Activated CD8-positive, alpha-beta T cell treated with anti-CD3 and anti-CD28 coated beads for 36 hours (primary cell): ENCODE measurements around the gene FAM9B. TPM values are rescaled to one million over a fixed set of nuclear protein-coding genes. Genes with fewer than 3 reads are reported as not detected.
A peak's percentile ranks its signal among the peaks of the same experiment; 100 is the strongest.
"Not testable (repeated sequence)": the region's sequence is repeated elsewhere in the genome, so short reads cannot be mapped to it uniquely, and the experiment has no call there.

Source experiments
- ATAC-seq: fragments of 200-7000 bp; cut with Tn5 transposase; one replicate; pipeline ENCODE4 v1.10.0; 2021; ENCODE audit warnings: mild to moderate bottlenecking, moderate library complexity
- CTCF ChIA-PET: fragments of 350-600 bp; sonication (Branson Sonifier 250); formaldehyde crosslinking; loops from one replicate; lab custom pipeline; 2021; ENCODE audit warnings: antibody characterized with exemption; lab: Charles Lee
- POLR2A ChIA-PET: fragments of 350-600 bp; sonication (Branson Sonifier 250); formaldehyde crosslinking; loops from one replicate; lab custom pipeline; 2021; ENCODE audit warnings: antibody characterized with exemption; lab: Charles Lee
- DNase-seq: peaks from one replicate; pipeline ENCODE4 v3.0.0-alpha.2; 2020
- H3K27ac Mint-ChIP-seq: one replicate; pipeline ENCODE4 v1.8.0; 2021; ENCODE audit warnings: mild to moderate bottlenecking, mixed read lengths
- H3K27me3 Mint-ChIP-seq: one replicate; pipeline ENCODE4 v1.8.0; 2021; ENCODE audit warnings: mixed read lengths
- H3K36me3 Mint-ChIP-seq: one replicate; pipeline ENCODE4 v1.8.0; 2021; ENCODE audit warnings: low read depth, mixed read lengths
- H3K4me1 Mint-ChIP-seq: one replicate; pipeline ENCODE4 v1.8.0; 2021; ENCODE audit warnings: low read depth, mixed read lengths
- H3K4me3 Mint-ChIP-seq: one replicate; pipeline ENCODE4 v1.8.0; 2021; ENCODE audit warnings: mild to moderate bottlenecking, moderate library complexity, mixed read lengths
- H3K9me3 Mint-ChIP-seq: one replicate; pipeline ENCODE4 v1.8.0; 2021; ENCODE audit warnings: mixed read lengths
- intact Hi-C: fragments of 100-400 bp; cut with micrococcal nuclease; formaldehyde crosslinking; loops from one replicate; pipeline ENCODE4 v1.10.0; 2022
- total RNA-seq, 2 experiments: library from RNA; stranded (reverse); gene quantifications; one replicate each; pipeline ENCODE4 v1.2.3, GENCODE V29; 2021
- TF ChIP-seq, protein P1 (sequence below): fragments of 200-600 bp; IDR thresholded peaks from one replicate; pipeline ENCODE4 v1.8.0; 2022; ENCODE audit warnings: antibody characterized with exemption, mild to moderate bottlenecking

The FAM9B gene
- total RNA-seq, 2 experiments from 2014 or later = not detected

DNA sequence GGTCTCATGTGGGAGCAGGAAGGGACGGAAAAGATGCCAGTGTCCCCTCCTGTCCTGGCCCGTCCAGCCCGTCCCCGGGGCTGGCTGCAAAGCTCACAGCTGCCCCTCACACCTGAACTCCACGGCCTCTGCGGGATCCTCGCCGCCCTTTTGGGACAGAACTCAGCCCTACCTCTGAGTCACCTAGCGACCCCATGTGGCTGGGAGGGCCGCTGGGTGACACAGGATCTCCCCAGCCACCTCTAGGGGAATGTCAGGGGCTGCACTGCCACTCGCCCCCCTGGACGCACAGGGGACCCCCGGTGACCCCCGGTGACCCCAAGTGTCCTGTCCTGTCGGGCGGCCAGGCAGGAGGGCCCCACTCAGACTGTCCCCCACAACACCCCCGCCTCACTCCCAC, 748 bp downstream of the FAM9B start:
- Mint-ChIP-seq H3K4me1 (peaks cover 4% of the 10 kb centered on the region), H3K36me3 (no peaks in the 10 kb centered on the region), H3K9me3 (no peaks in the 10 kb centered on the region), H3K27ac (no peak overlapping the region), H3K4me3 (no peak overlapping the region), H3K27me3 (no peaks in the 10 kb centered on the region)
- no peak for DNase-seq
- intact Hi-C loops = no loop called here
- ChIA-PET CTCF (no interaction called here), POLR2A (no interaction called here)
- ATAC-seq = no peak
- TF ChIP-seq, protein P1, sequence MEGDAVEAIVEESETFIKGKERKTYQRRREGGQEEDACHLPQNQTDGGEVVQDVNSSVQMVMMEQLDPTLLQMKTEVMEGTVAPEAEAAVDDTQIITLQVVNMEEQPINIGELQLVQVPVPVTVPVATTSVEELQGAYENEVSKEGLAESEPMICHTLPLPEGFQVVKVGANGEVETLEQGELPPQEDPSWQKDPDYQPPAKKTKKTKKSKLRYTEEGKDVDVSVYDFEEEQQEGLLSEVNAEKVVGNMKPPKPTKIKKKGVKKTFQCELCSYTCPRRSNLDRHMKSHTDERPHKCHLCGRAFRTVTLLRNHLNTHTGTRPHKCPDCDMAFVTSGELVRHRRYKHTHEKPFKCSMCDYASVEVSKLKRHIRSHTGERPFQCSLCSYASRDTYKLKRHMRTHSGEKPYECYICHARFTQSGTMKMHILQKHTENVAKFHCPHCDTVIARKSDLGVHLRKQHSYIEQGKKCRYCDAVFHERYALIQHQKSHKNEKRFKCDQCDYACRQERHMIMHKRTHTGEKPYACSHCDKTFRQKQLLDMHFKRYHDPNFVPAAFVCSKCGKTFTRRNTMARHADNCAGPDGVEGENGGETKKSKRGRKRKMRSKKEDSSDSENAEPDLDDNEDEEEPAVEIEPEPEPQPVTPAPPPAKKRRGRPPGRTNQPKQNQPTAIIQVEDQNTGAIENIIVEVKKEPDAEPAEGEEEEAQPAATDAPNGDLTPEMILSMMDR = no peak

DNA sequence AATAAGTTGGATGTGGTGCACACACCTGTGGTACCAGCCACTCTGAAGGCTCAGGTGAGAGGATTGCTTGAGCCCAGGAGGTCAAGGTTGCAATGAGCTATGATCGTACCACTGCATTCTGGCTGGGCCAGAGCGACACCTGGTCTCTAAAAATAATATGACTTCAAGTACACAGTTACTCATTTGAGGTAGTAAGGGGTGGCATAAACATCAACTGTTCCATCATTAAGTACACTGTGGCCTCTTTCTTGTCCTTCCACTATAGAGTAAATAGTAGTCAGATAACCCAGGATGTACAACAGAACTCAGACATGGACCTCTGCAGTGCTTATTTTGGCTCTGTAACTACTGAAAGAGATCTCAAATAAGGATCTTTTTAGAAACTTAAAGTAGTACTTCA, 10.6 kb downstream of the FAM9B start:
- intact Hi-C loops = no loop called here
- DNase-seq (no peak), ATAC-seq (peak; percentile 30)
- Mint-ChIP-seq H3K27me3 (no peaks in the 10 kb centered on the region), H3K36me3 (no peaks in the 10 kb centered on the region), H3K27ac (no peak overlapping the region), H3K9me3 (no peaks in the 10 kb centered on the region), H3K4me1 (no peaks in the 10 kb centered on the region), H3K4me3 (no peak overlapping the region)
- ChIA-PET CTCF (no interaction called here), POLR2A (no interaction called here)
- TF ChIP-seq, protein P1 = no peak

DNA sequence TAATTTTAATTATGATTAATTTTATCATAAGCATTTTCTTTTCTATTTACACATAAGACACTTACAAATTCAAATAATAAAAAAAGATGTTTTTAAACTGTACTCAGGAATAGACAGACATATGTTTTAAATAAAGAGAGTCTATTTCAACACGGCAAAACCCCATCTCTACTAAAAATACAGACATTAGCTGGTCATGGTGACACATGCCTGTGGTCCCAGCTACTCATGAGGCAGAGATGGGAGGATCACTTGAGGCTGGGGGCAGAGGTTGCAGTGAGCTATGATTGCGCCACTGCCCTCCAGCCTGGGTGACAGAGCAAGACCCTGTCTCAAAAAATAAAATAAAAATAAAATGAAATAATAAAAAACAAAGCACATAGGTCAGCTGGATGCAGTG, 14.8 kb downstream of the FAM9B start:
- Mint-ChIP-seq H3K36me3 (no peaks in the 10 kb centered on the region), H3K27ac (no peak overlapping the region), H3K27me3 (no peaks in the 10 kb centered on the region), H3K4me1 (no peaks in the 10 kb centered on the region), H3K9me3 (no peaks in the 10 kb centered on the region), H3K4me3 (no peak overlapping the region)
- DNase-seq = no peak
- POLR2A ChIA-PET = no interaction called here
- TF ChIP-seq, protein P1 = no peak
- CTCF ChIA-PET = no interaction called here
- no peak for ATAC-seq
- intact Hi-C loops = no loop called here

DNA sequence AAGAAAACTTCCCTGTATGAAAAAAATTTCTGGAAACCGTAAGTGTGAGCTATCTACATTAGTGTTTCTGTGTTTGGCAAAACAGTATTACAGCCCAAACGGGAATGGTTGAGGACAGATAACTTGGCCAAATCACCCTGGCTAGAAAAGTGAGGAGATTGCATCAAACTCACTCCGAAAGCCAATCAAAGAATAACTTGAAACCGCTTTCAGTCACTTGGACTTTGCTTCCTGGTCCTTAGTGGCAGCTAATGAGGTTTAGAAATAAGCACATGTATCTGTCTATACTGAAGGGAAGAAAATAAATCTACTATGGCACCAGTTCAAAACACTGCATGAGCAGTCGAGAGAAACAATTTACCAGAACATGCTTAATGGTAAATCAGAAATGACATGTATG, 15.6 kb downstream of the FAM9B start:
- H3K4me1 Mint-ChIP-seq, CTCF ChIA-PET, H3K9me3 Mint-ChIP-seq, H3K27me3 Mint-ChIP-seq, intact Hi-C loops, DNase-seq, H3K27ac Mint-ChIP-seq, ATAC-seq, POLR2A ChIA-PET, H3K4me3 Mint-ChIP-seq, H3K36me3 Mint-ChIP-seq: not testable (repeated sequence)

DNA sequence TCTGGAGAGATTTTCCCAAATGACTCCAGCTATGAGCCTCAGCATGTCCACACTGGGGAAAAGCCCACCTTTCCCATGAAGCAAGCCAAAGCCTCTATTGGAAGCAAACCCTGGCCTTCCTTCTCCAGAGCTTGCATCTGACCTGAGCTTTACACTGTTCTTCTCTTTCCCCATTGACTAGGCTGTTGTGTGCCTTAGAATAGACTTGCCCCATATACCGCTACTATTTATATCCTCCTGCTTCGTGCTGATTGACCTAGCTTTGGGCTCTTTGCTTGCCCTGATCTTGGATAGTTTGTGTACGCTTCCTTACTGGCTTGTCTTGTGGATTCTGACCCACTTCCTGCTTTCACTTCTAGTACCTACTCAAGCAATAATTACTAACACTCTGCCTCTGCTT, 30.9 kb downstream of the FAM9B start:
- Mint-ChIP-seq H3K4me1 (peaks cover 10% of the 10 kb centered on the region), H3K36me3 (no peaks in the 10 kb centered on the region), H3K4me3 (no peak overlapping the region), H3K9me3 (peaks cover 5% of the 10 kb centered on the region), H3K27ac (no peak overlapping the region), H3K27me3 (no peaks in the 10 kb centered on the region)
- intact Hi-C loops = no loop called here
- ATAC-seq = peak; percentile 10
- TF ChIP-seq, protein P1 = no peak
- ChIA-PET CTCF (no interaction called here), POLR2A (no interaction called here)
- DNase-seq = no peak

DNA sequence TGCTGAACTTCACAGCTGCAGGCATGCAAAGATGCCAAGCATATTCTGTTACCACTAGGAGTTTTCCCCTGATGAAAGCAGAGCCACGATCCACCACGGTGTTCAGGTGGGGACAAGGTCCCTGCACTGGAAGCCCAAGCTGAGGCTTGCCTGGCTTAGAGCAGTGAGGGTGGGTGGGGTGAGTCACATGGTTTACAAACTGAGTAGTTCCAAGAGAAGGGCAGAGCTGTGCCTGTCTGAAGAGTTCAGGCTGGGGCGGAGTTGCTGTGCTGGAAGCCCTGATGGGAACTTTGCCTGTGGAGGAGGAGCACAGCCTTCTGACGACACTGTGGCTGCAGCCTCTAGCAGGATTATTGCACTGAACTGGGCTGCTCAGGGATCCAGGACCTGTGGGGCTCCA, 45.5 kb downstream of the FAM9B start:
- ATAC-seq = peak; percentile 66
- POLR2A ChIA-PET = no interaction called here
- CTCF ChIA-PET = no interaction called here
- no peaks in the 10 kb centered on the region for H3K27me3 Mint-ChIP-seq
- TF ChIP-seq, protein P1 = no peak
- no peak overlapping the region for H3K27ac Mint-ChIP-seq
- DNase-seq = peak; percentile 27
- H3K4me3 Mint-ChIP-seq = no peak overlapping the region
- H3K4me1 Mint-ChIP-seq = peaks cover 19% of the 10 kb centered on the region
- no peaks in the 10 kb centered on the region for H3K36me3 Mint-ChIP-seq
- intact Hi-C loops = no loop called here
- no peaks in the 10 kb centered on the region for H3K9me3 Mint-ChIP-seq
